H1 (cell line): ENCODE results near the gene TXN2. TPM values are rescaled to one million over a fixed set of nuclear protein-coding genes. Genes with fewer than 3 reads are reported as not detected.

Experiments
- ASH2L ChIP-seq: fragments of 200-600, 300-600 bp; sonication (generic); IDR thresholded peaks from one replicate; pipeline ENCODE4 v1.7.1; 2017; ENCODE audit warnings: low read length
- BACH1 ChIP-seq: IDR thresholded peaks from 2 replicates; pipeline ENCODE4 v1.6.1; 2012; ENCODE audit warnings: low read length, improper control_type of control experiment
- GABPA ChIP-seq: IDR thresholded peaks from 2 replicates; pipeline ENCODE4 v1.6.1; 2011; ENCODE audit warnings: mild to moderate bottlenecking, low read length, moderate library complexity, borderline replicate concordance; ENCODE audit not compliant: insufficient read depth
- POLR2A ChIP-seq, 2 experiments: IDR thresholded peaks; 1 replicate in 1 of 2; 2 replicates in 1 of 2; pipeline ENCODE4 v1.6.1; 2011; ENCODE audit warnings: low read depth in 2 of 2, low read length in 2 of 2, mild to moderate bottlenecking in 2 of 2; ENCODE audit errors: control extremely low read depth in 1 of 2
- RBBP5 ChIP-seq: IDR thresholded peaks from 2 replicates; pipeline ENCODE4 v1.7.1; 2012; ENCODE audit warnings: low read depth, mild to moderate bottlenecking, inconsistent platforms, low read length, moderate library complexity, borderline replicate concordance
- SIN3A ChIP-seq, 2 experiments: IDR thresholded peaks in 1 of 2; conservative IDR thresholded peaks in 1 of 2; 2 replicates each; pipeline ENCODE4 v1.6.1; 2011 to 2012; ENCODE audit warnings: low read length in 2 of 2, improper control_type of control experiment in 1 of 2, low read depth in 1 of 2, mild to moderate bottlenecking in 1 of 2
- TCF12 ChIP-seq: IDR thresholded peaks from 2 replicates; pipeline ENCODE4 v1.6.1; 2011; ENCODE audit warnings: low read depth, mild to moderate bottlenecking, low read length
- polyA plus RNA-seq, 7 experiments: library from polyadenylated mRNA; depleted of rRNA in 3 of 7; stranded (reverse) in 5 of 7; unstranded in 2 of 7; fragments of >200 nt in 5 of 7; fragments of 200-250 nt in 2 of 7; gene quantifications; 1 replicate in 5 of 7; 2 replicates in 1 of 7; 4 replicates in 1 of 7; pipeline versions ENCODE4 v1.2.1 to v1.2.3, GENCODE V29; 2011 to 2013; ENCODE audit warnings: missing spikeins in 2 of 7, mixed read lengths in 2 of 7
- total RNA-seq: library from RNA; stranded (reverse); fragmentation: NEBNext Ultra II Directional; extraction: Animal tissue kit (Norgen Biotek cat#: 25700); gene quantifications from 2 replicates; pipeline ENCODE4 v1.2.1, GENCODE V29; 2021

TXN2 gene
- total and polyA plus RNA-seq, 2 of the 8 experiments (the other 6 are each of a cell fraction or from before 2014, with no cell fraction given), result 47.5 to 116 TPM

GRCh38 chr22:36449596-36450175 is 31.8 kb downstream of the TXN2 start (continued):
- TF ChIP-seq RBBP5 (no peak), POLR2A (IDR thresholded peaks at IDR 0.05; ENCODE audit: control extremely low read depth in 1 of 2, low read depth in 2 of 2, low read length in 2 of 2) (no peak), TCF12 (no peak), ASH2L (no peak), SIN3A (conservative IDR thresholded peaks at IDR 0.05 in 1 of 2, IDR thresholded peaks at IDR 0.05 in 1 of 2; ENCODE audit: low read depth in 1 of 2, low read length in 2 of 2) (no peak), GABPA (no peak), BACH1 (no peak)
